HepG2 (cell line): ENCODE data around the gene IKZF5. TPM values are rescaled to one million over a fixed set of nuclear protein-coding genes. Genes with fewer than 3 reads are reported as not detected.

Source experiments
- ELF3 ChIP-seq: IDR thresholded peaks from 2 replicates; pipeline ENCODE4 v1.6.1; 2016; ENCODE audit warnings: missing genetic modification reagents, missing compliant biosample characterization
- ERF ChIP-seq: IDR thresholded peaks from 2 replicates; pipeline ENCODE4 v1.6.1; 2018; ENCODE audit warnings: missing biosample characterization, missing genetic modification reagents
- FOXK2 ChIP-seq: fragments of 450-650 bp; IDR thresholded peaks from 2 replicates; pipeline ENCODE4 v1.6.1; 2016
- KDM5A ChIP-seq: fragments of 200-600 bp; sonication (generic); IDR thresholded peaks from 2 replicates; pipeline ENCODE4 v1.7.0; 2018; ENCODE audit warnings: antibody characterized with exemption, mild to moderate bottlenecking, low read length, borderline replicate concordance
- NR2C2 ChIP-seq: sonication (generic); formaldehyde crosslinking; IDR thresholded peaks from 2 replicates; pipeline ENCODE4 v1.4.0; 2020; ENCODE audit warnings: missing genetic modification reagents, mild to moderate bottlenecking, moderate library complexity, borderline replicate concordance
- SMARCC2 ChIP-seq: fragments of 450-650 bp; IDR thresholded peaks from 2 replicates; pipeline ENCODE4 v1.6.1; 2017; ENCODE audit warnings: antibody characterized with exemption, mild to moderate bottlenecking
- TGIF2 ChIP-seq: IDR thresholded peaks from 2 replicates; pipeline ENCODE4 v1.6.1; 2016; ENCODE audit warnings: control low read depth, missing compliant biosample characterization
- ZNF619 ChIP-seq: sonication (generic); formaldehyde crosslinking; IDR thresholded peaks from 2 replicates; pipeline ENCODE4 v1.4.0; 2020; ENCODE audit warnings: mild to moderate bottlenecking, missing genetic modification reagents
- ZNF772 ChIP-seq: sonication (generic); formaldehyde crosslinking; IDR thresholded peaks from 2 replicates; pipeline ENCODE4 v1.5.0; 2020; ENCODE audit warnings: mild to moderate bottlenecking, missing genetic modification reagents
- polyA plus RNA-seq, 8 experiments: library from polyadenylated mRNA; depleted of rRNA in 3 of 8; stranded (reverse) in 7 of 8; unstranded in 1 of 8; fragments of >200 nt; fragmentation: Illumina TruSeq in 4 of 8; extraction: Trizol in 4 of 8; gene quantifications; 2 replicates each; pipeline versions ENCODE4 v1.2.1 to v1.2.3, GENCODE V29; 2011 to 2016; ENCODE audit warnings: low read depth in 4 of 8, missing spikeins in 1 of 8, mixed read lengths in 1 of 8; ENCODE audit not compliant: insufficient read depth in 1 of 8
- total RNA-seq, 5 experiments: library from RNA; depleted of rRNA; stranded (reverse); fragments of >200 nt; fragmentation: Illumina TruSeq; extraction: Trizol; gene quantifications; 2 replicates each; pipeline ENCODE4 v1.2.3, GENCODE V29; 2016; ENCODE audit warnings: low read depth in 1 of 5
- TF ChIP-seq, protein P1 (sequence below): sonication (generic); formaldehyde crosslinking; IDR thresholded peaks from 2 replicates; pipeline ENCODE4 v1.8.0; 2022; ENCODE audit warnings: missing genetic modification reagents, mild to moderate bottlenecking, borderline replicate concordance
- TF ChIP-seq, protein P2 (sequence below): sonication (generic); formaldehyde crosslinking; IDR thresholded peaks from 2 replicates; pipeline ENCODE4 v1.5.1; 2020; ENCODE audit warnings: missing genetic modification reagents, mild to moderate bottlenecking, borderline replicate concordance
- TF ChIP-seq, protein P3 (sequence below): sonication (generic); formaldehyde crosslinking; conservative IDR thresholded peaks from 2 replicates; pipeline ENCODE4 v1.8.0; 2022; ENCODE audit warnings: mild to moderate bottlenecking, moderate library complexity, missing genetic modification reagents
- TF ChIP-seq, protein P4 (sequence below): sonication (generic); formaldehyde crosslinking; IDR thresholded peaks from 2 replicates; pipeline ENCODE4 v1.8.1; 2022; ENCODE audit warnings: mild to moderate bottlenecking, missing genetic modification reagents
- TF ChIP-seq, protein P5 (sequence below): IDR thresholded peaks from 2 replicates; pipeline ENCODE4 v1.6.1; 2016
- TF ChIP-seq, protein P6 (sequence below): sonication (generic); formaldehyde crosslinking; IDR thresholded peaks from 2 replicates; pipeline ENCODE4 v1.8.0; 2022; ENCODE audit warnings: missing genetic modification reagents, mild to moderate bottlenecking, moderate library complexity, borderline replicate concordance

The IKZF5 gene
- total and polyA plus RNA-seq, 2 of the 13 experiments (the other 11 are each of a cell fraction or from before 2014, with no cell fraction given): 3.7 to 12.0 TPM

DNA sequence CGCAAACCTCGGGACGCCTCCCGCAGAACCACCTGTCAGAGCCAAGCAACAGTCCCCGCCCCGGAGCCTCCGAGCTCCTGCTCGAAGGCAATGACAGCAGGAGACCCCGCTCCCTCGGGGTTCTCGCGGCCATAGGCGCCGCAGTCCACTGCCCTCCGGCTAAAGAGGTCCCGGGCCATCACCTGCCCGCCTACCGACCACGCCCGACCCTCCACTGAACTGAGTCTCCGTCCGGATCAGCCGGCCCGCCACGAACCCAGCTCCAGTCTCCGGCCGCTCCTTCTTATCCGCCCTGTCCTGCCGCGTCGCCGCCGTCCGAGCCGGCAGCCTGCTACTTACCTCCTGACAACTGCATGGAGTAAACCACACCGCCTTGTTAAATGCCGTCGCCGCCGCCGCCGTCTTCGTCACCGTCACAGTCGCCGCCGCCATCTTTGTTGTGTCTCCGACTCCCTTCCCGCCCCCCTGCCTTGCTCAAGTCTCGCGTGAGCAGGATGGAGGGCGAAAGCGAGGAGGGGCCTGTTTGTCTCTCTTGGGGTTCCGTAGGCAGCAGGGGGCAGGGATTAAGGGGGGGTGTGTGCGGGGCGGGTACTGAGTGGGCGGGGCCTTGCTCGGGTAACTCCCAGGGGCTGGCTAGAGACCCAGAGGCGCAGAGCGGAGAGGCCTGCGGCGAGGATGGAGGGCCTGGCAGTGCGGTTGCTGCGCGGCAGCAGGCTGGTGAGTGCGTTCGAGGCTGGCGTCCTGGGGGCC, at the start of gene IKZF5, which contains the start of gene ACADSB (continued):
- TF ChIP-seq, protein P1, sequence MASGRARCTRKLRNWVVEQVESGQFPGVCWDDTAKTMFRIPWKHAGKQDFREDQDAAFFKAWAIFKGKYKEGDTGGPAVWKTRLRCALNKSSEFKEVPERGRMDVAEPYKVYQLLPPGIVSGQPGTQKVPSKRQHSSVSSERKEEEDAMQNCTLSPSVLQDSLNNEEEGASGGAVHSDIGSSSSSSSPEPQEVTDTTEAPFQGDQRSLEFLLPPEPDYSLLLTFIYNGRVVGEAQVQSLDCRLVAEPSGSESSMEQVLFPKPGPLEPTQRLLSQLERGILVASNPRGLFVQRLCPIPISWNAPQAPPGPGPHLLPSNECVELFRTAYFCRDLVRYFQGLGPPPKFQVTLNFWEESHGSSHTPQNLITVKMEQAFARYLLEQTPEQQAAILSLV: peak; percentile 55; the same call in 1 of the 2 replicates
- TF ChIP-seq ZNF772 (CRISPR knock-in tag): 0 out of 2 replicates have a peak, but pooled peaks have one; percentile 8
- peak; percentile 50; the same call in 1 of the 2 replicates for TF ChIP-seq NR2C2 (CRISPR knock-in tag)
- TF ChIP-seq, protein P2, sequence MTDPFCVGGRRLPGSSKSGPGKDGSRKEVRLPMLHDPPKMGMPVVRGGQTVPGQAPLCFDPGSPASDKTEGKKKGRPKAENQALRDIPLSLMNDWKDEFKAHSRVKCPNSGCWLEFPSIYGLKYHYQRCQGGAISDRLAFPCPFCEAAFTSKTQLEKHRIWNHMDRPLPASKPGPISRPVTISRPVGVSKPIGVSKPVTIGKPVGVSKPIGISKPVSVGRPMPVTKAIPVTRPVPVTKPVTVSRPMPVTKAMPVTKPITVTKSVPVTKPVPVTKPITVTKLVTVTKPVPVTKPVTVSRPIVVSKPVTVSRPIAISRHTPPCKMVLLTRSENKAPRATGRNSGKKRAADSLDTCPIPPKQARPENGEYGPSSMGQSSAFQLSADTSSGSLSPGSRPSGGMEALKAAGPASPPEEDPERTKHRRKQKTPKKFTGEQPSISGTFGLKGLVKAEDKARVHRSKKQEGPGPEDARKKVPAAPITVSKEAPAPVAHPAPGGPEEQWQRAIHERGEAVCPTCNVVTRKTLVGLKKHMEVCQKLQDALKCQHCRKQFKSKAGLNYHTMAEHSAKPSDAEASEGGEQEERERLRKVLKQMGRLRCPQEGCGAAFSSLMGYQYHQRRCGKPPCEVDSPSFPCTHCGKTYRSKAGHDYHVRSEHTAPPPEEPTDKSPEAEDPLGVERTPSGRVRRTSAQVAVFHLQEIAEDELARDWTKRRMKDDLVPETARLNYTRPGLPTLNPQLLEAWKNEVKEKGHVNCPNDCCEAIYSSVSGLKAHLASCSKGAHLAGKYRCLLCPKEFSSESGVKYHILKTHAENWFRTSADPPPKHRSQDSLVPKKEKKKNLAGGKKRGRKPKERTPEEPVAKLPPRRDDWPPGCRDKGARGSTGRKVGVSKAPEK: no peak
- peak; percentile 78 for TF ChIP-seq ERF (CRISPR knock-in tag)
- peak; percentile 67 for TF ChIP-seq TGIF2 (CRISPR knock-in tag)
- TF ChIP-seq, protein P3, sequence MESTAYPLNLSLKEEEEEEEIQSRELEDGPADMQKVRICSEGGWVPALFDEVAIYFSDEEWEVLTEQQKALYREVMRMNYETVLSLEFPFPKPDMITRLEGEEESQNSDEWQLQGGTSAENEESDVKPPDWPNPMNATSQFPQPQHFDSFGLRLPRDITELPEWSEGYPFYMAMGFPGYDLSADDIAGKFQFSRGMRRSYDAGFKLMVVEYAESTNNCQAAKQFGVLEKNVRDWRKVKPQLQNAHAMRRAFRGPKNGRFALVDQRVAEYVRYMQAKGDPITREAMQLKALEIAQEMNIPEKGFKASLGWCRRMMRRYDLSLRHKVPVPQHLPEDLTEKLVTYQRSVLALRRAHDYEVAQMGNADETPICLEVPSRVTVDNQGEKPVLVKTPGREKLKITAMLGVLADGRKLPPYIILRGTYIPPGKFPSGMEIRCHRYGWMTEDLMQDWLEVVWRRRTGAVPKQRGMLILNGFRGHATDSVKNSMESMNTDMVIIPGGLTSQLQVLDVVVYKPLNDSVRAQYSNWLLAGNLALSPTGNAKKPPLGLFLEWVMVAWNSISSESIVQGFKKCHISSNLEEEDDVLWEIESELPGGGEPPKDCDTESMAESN (CRISPR knock-in tag): no peak; the same call in 1 of the 2 replicates
- TF ChIP-seq, protein P4, sequence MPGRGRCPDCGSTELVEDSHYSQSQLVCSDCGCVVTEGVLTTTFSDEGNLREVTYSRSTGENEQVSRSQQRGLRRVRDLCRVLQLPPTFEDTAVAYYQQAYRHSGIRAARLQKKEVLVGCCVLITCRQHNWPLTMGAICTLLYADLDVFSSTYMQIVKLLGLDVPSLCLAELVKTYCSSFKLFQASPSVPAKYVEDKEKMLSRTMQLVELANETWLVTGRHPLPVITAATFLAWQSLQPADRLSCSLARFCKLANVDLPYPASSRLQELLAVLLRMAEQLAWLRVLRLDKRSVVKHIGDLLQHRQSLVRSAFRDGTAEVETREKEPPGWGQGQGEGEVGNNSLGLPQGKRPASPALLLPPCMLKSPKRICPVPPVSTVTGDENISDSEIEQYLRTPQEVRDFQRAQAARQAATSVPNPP (CRISPR knock-in tag): peak; percentile 20; the same call in 1 of the 2 replicates
- no peak for TF ChIP-seq SMARCC2
- TF ChIP-seq ZNF619 (CRISPR knock-in tag): no peak
- TF ChIP-seq, protein P5, sequence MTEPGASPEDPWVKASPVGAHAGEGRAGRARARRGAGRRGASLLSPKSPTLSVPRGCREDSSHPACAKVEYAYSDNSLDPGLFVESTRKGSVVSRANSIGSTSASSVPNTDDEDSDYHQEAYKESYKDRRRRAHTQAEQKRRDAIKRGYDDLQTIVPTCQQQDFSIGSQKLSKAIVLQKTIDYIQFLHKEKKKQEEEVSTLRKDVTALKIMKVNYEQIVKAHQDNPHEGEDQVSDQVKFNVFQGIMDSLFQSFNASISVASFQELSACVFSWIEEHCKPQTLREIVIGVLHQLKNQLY (CRISPR knock-in tag): no peak
- peak; percentile 74 for TF ChIP-seq ELF3
- TF ChIP-seq KDM5A: peak; percentile 95
- no peak for TF ChIP-seq FOXK2
- TF ChIP-seq, protein P6, sequence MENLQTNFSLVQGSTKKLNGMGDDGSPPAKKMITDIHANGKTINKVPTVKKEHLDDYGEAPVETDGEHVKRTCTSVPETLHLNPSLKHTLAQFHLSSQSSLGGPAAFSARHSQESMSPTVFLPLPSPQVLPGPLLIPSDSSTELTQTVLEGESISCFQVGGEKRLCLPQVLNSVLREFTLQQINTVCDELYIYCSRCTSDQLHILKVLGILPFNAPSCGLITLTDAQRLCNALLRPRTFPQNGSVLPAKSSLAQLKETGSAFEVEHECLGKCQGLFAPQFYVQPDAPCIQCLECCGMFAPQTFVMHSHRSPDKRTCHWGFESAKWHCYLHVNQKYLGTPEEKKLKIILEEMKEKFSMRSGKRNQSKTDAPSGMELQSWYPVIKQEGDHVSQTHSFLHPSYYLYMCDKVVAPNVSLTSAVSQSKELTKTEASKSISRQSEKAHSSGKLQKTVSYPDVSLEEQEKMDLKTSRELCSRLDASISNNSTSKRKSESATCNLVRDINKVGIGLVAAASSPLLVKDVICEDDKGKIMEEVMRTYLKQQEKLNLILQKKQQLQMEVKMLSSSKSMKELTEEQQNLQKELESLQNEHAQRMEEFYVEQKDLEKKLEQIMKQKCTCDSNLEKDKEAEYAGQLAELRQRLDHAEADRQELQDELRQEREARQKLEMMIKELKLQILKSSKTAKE (CRISPR knock-in tag): peak; percentile 84
